OCI-LY1 (cell line): ENCODE data around the gene RHBDF2.

Experiments
- CTCF ChIP-seq: fragments of 200-600 bp; sonication (generic), shearing (Covaris generic); IDR thresholded peaks from 2 replicates; pipeline ENCODE4 v1.5.1; 2017; ENCODE audit warnings: mild to moderate bottlenecking, antibody characterized with exemption, low read length, moderate library complexity, mixed read lengths
- EZH2 ChIP-seq: fragments of 200-600 bp; sonication (generic), shearing (Covaris generic); IDR thresholded peaks from 2 replicates; pipeline ENCODE4 v1.8.0; 2017; ENCODE audit warnings: borderline replicate concordance, mixed run types, mild to moderate bottlenecking, antibody characterized with exemption, low read length, moderate library complexity, mixed read lengths

GRCh38 chr17:76485569-76485968 lies 15.7 kb downstream of the RHBDF2 start:
- no peak for TF ChIP-seq CTCF
- no peak for TF ChIP-seq EZH2
